ENCODE measurements around the gene PTPN6.
"Not testable (repeated sequence)": the region's sequence is repeated elsewhere in the genome, so short reads cannot be mapped to it uniquely, and the experiment has no call there.

Gene PTPN6

GRCh38 chr12:6950811-6951540 is at the start of gene PTPN6:
Gene PTPN6, plus strand, starts transcription at chr12:6951356. Its CDS starts 157 bp downstream, at chr12:6951513.
- no peak for FAIRE-seq
- no peak for DNase-seq (ENCODE audit: low spot score)

- FAIRE-seq (no peak), DNase-seq (ENCODE audit: low spot score) (no peak)
Measured at GRCh38 chr12:6902448-6902847, 48.7 kb upstream of the PTPN6 start.

GRCh38 chr12:6903722-6904121 is 47.4 kb upstream of the PTPN6 start:
- DNase-seq (ENCODE audit: low spot score) (peak; percentile 49), FAIRE-seq (no peak)

GRCh38 chr12:6904280-6905276 is 46.6 kb upstream of the PTPN6 start, which contains the start of gene LRRC23:
Gene LRRC23, plus strand, starts transcription at chr12:6904822. Its CDS starts 812 bp downstream, at chr12:6905634.
- DNase-seq (ENCODE audit: low spot score) (peak; percentile 79), FAIRE-seq (peak; percentile 84)

GRCh38 chr12:6905414-6906040 is 45.6 kb upstream of the PTPN6 start:
- DNase-seq (ENCODE audit: low spot score): no peak
- no peak for FAIRE-seq

GRCh38 chr12:6908141-6908540 is 43.0 kb upstream of the PTPN6 start:
- FAIRE-seq; DNase-seq (ENCODE audit: low spot score): not testable (repeated sequence)

- no peak for DNase-seq (ENCODE audit: low spot score)
Measured at GRCh38 chr12:6909421-6910145, 41.6 kb upstream of the PTPN6 start.

GRCh38 chr12:6912164-6912935 is 38.8 kb upstream of the PTPN6 start:
- DNase-seq (ENCODE audit: low spot score) (no peak), FAIRE-seq (no peak)

More at GRCh38 chr12:6909421-6910145, 41.6 kb upstream of the PTPN6 start:
- no peak for FAIRE-seq

- DNase-seq (ENCODE audit: low spot score): peak; percentile 16
- FAIRE-seq: no peak
Measured at GRCh38 chr12:6914246-6914946, 36.8 kb upstream of the PTPN6 start, which contains the start of gene ENO2. Gene ENO2, plus strand, starts transcription at chr12:6914580. Its CDS starts 1,253 bp downstream, at chr12:6915833.

- DNase-seq (ENCODE audit: low spot score): no peak
- FAIRE-seq: no peak
Measured at GRCh38 chr12:6914947-6915788, 36.0 kb upstream of the PTPN6 start.

- DNase-seq (ENCODE audit: low spot score) (no peak), FAIRE-seq (no peak)
Measured at GRCh38 chr12:6915789-6916285, 35.3 kb upstream of the PTPN6 start.

- FAIRE-seq (no peak), DNase-seq (ENCODE audit: low spot score) (no peak)
Measured at GRCh38 chr12:6916426-6917200, 34.5 kb upstream of the PTPN6 start.

- DNase-seq (ENCODE audit: low spot score): peak; percentile 50
- no peak for FAIRE-seq
Measured at GRCh38 chr12:6917491-6918231, 33.5 kb upstream of the PTPN6 start.

- no peak for DNase-seq (ENCODE audit: low spot score)
- no peak for FAIRE-seq
Measured at GRCh38 chr12:6919588-6919987, 31.6 kb upstream of the PTPN6 start.

GRCh38 chr12:6921539-6921938 is 29.6 kb upstream of the PTPN6 start:
- FAIRE-seq (no peak), DNase-seq (ENCODE audit: low spot score) (no peak)

GRCh38 chr12:6921996-6922946 is 28.9 kb upstream of the PTPN6 start:
- DNase-seq (ENCODE audit: low spot score): no peak
- no peak for FAIRE-seq
